H9 (cell line): ENCODE measurements around the gene KRT6B. TPM values are rescaled to one million over a fixed set of nuclear protein-coding genes. Genes with fewer than 3 reads are reported as not detected.

ENCODE experiments used
- DNase-seq: peaks from one replicate; pipeline ENCODE4 v3.0.0-alpha.2; 2017
- H2AFZ ChIP-seq: one replicate; pipeline ENCODE4 v1.6.1; 2013; ENCODE audit warnings: mild to moderate bottlenecking, low read length, control low read depth, moderate library complexity
- H2AK5ac ChIP-seq: 2 replicates; pipeline ENCODE4 v1.6.1; 2013; ENCODE audit warnings: low read length, control low read depth, mixed read lengths; ENCODE audit not compliant: insufficient read length
- H2BK120ac ChIP-seq: one replicate; pipeline ENCODE4 v1.6.1; 2013; ENCODE audit warnings: low read depth, mild to moderate bottlenecking, low read length, control low read depth, inconsistent platforms; ENCODE audit not compliant: poor library complexity, severe bottlenecking
- H2BK12ac ChIP-seq: 2 replicates; pipeline ENCODE4 v1.6.1; 2013; ENCODE audit warnings: low read length, control low read depth, mixed read lengths, low read depth; ENCODE audit not compliant: insufficient read length
- H2BK15ac ChIP-seq: 2 replicates; pipeline ENCODE4 v1.6.1; 2013; ENCODE audit warnings: low read depth, low read length, control low read depth
- H2BK20ac ChIP-seq: one replicate; pipeline ENCODE4 v1.6.1; 2013; ENCODE audit warnings: low read depth, mild to moderate bottlenecking, low read length, control low read depth, inconsistent platforms; ENCODE audit not compliant: poor library complexity, severe bottlenecking
- H2BK5ac ChIP-seq: 2 replicates; pipeline ENCODE4 v1.6.1; 2013; ENCODE audit warnings: low read length, control low read depth, mixed read lengths; ENCODE audit not compliant: insufficient read length
- H3K14ac ChIP-seq: 2 replicates; pipeline ENCODE4 v1.6.1; 2013; ENCODE audit warnings: low read length, control low read depth; ENCODE audit not compliant: insufficient read depth
- H3K18ac ChIP-seq: 2 replicates; pipeline ENCODE4 v1.6.1; 2013; ENCODE audit warnings: low read depth, mild to moderate bottlenecking, mixed read lengths, low read length, control low read depth; ENCODE audit not compliant: insufficient read length
- H3K23ac ChIP-seq: 2 replicates; pipeline ENCODE4 v1.6.1; 2013; ENCODE audit warnings: low read length, control low read depth, mixed read lengths, low read depth; ENCODE audit not compliant: insufficient read length
- H3K23me2 ChIP-seq: 2 replicates; pipeline ENCODE4 v1.6.1; 2013; ENCODE audit warnings: low read depth, mild to moderate bottlenecking, mixed read lengths, low read length, control low read depth; ENCODE audit not compliant: insufficient read length, poor library complexity, severe bottlenecking
- H3K27ac ChIP-seq: 2 replicates; pipeline ENCODE4 v1.5.1; 2013; ENCODE audit warnings: low read length, control low read depth, mixed read lengths, low read depth; ENCODE audit not compliant: insufficient read length
- H3K27me3 ChIP-seq: 2 replicates; pipeline ENCODE4 v1.6.1; 2013; ENCODE audit warnings: low read length, control low read depth, inconsistent platforms; ENCODE audit not compliant: insufficient read depth
- H3K4ac ChIP-seq: 2 replicates; pipeline ENCODE4 v1.6.1; 2013; ENCODE audit warnings: low read depth, mild to moderate bottlenecking, control low read depth, inconsistent platforms, low read length, moderate library complexity
- H3K4me1 ChIP-seq: 2 replicates; pipeline ENCODE4 v1.6.1; 2013; ENCODE audit warnings: low read length, control low read depth, inconsistent platforms; ENCODE audit not compliant: insufficient read depth
- H3K4me2 ChIP-seq: 2 replicates; pipeline ENCODE4 v1.6.1; 2013; ENCODE audit warnings: low read length, control low read depth, mixed read lengths; ENCODE audit not compliant: insufficient read length, insufficient read depth
- H3K56ac ChIP-seq: 2 replicates; pipeline ENCODE4 v1.6.1; 2013; ENCODE audit warnings: low read depth, mild to moderate bottlenecking, mixed read lengths, low read length, control low read depth; ENCODE audit not compliant: insufficient read length
- H3K79me1 ChIP-seq: 2 replicates; pipeline ENCODE4 v1.6.1; 2013; ENCODE audit warnings: low read depth, mild to moderate bottlenecking, moderate library complexity, low read length, control low read depth, inconsistent platforms; ENCODE audit not compliant: insufficient read depth, poor library complexity, severe bottlenecking
- H3K79me2 ChIP-seq: 2 replicates; pipeline ENCODE4 v1.6.1; 2013; ENCODE audit warnings: low read length, control low read depth, inconsistent platforms; ENCODE audit not compliant: insufficient read depth
- H3K9ac ChIP-seq: 2 replicates; pipeline ENCODE4 v1.6.1; 2013; ENCODE audit warnings: low read length, control low read depth, mixed read lengths; ENCODE audit not compliant: insufficient read length; ENCODE audit errors: extremely low read depth
- H3K9me3 ChIP-seq: one replicate; pipeline ENCODE4 v1.6.1; 2013; ENCODE audit warnings: low read depth, low read length, inconsistent platforms; ENCODE audit not compliant: control insufficient read depth
- H3T11ph ChIP-seq: one replicate; pipeline ENCODE4 v1.6.1; 2013; ENCODE audit warnings: mild to moderate bottlenecking, low read length, control low read depth, inconsistent platforms
- H4K20me1 ChIP-seq: one replicate; pipeline ENCODE4 v1.6.1; 2013; ENCODE audit not compliant: control insufficient read depth, insufficient read length, insufficient read depth
- H4K5ac ChIP-seq: 2 replicates; pipeline ENCODE4 v1.6.1; 2013; ENCODE audit warnings: low read depth, mild to moderate bottlenecking, mixed read lengths, low read length, control low read depth; ENCODE audit not compliant: insufficient read length
- H4K8ac ChIP-seq: replicated peaks from 2 replicates; pipeline ENCODE4 v1.6.1; 2013; ENCODE audit warnings: low read length, control low read depth, mixed read lengths, low read depth; ENCODE audit not compliant: insufficient read length
- H4K91ac ChIP-seq: 2 replicates; pipeline ENCODE4 v1.6.1; 2013; ENCODE audit warnings: low read depth, mild to moderate bottlenecking, moderate library complexity, mixed read lengths, low read length, control low read depth; ENCODE audit not compliant: insufficient read length
- H3K27ac Mint-ChIP-seq, 3 experiments: 2 replicates in 2 of 3; 3 replicates in 1 of 3; pipeline ENCODE4 v1.8.0; 2020 to 2021; ENCODE audit warnings: mixed read lengths in 3 of 3, mild to moderate bottlenecking in 1 of 3, moderate library complexity in 1 of 3
- H3K27me3 Mint-ChIP-seq: 2 replicates; pipeline ENCODE4 v1.8.0; 2021; ENCODE audit warnings: low read depth, mild to moderate bottlenecking, moderate library complexity, mixed read lengths
- H3K36me3 Mint-ChIP-seq, 3 experiments: 2 replicates in 2 of 3; 3 replicates in 1 of 3; pipeline ENCODE4 v1.8.0; 2020 to 2021; ENCODE audit warnings: low read depth in 3 of 3, mixed read lengths in 3 of 3; ENCODE audit not compliant: insufficient read depth in 1 of 3
- H3K4me1 Mint-ChIP-seq, 2 experiments: 2 replicates each; pipeline ENCODE4 v1.8.0; 2020; ENCODE audit warnings: mixed read lengths in 2 of 2
- H3K4me3 Mint-ChIP-seq, 2 experiments: 2 replicates in 1 of 2; 3 replicates in 1 of 2; pipeline ENCODE4 v1.8.0; 2020 to 2021; ENCODE audit warnings: mild to moderate bottlenecking in 2 of 2, mixed read lengths in 2 of 2, moderate library complexity in 1 of 2
- H3K9me3 Mint-ChIP-seq, 2 experiments: 2 replicates in 1 of 2; 3 replicates in 1 of 2; pipeline ENCODE4 v1.8.0; 2020; ENCODE audit warnings: mild to moderate bottlenecking in 2 of 2, mixed read lengths in 2 of 2, moderate library complexity in 1 of 2
- WGBS: extraction: QIAGEN DNeasy Blood & Tissue Kit; methylation state at CpG from one replicate; pipeline ENCODE4 v1.1.7; 2013; ENCODE audit warnings: missing lambda C conversion rate, low lambda C conversion rate, mixed read lengths; ENCODE audit not compliant: insufficient read length; ENCODE audit errors: extremely low coverage; 5-methylcytosine and 5-hydroxymethylcytosine counted together
- total RNA-seq: library from RNA; stranded (reverse); gene quantifications from 2 replicates; pipeline ENCODE4 v1.2.1, GENCODE V29; 2021
- TF ChIP-seq, protein P1 (sequence below): fragments of 200-600 bp; sonication (generic); conservative IDR thresholded peaks from 3 replicates; pipeline ENCODE4 v1.8.0; 2021; ENCODE audit warnings: antibody characterized with exemption, mild to moderate bottlenecking

The KRT6B gene
- total RNA-seq, 1 experiment from 2014 or later: not detected

DNA sequence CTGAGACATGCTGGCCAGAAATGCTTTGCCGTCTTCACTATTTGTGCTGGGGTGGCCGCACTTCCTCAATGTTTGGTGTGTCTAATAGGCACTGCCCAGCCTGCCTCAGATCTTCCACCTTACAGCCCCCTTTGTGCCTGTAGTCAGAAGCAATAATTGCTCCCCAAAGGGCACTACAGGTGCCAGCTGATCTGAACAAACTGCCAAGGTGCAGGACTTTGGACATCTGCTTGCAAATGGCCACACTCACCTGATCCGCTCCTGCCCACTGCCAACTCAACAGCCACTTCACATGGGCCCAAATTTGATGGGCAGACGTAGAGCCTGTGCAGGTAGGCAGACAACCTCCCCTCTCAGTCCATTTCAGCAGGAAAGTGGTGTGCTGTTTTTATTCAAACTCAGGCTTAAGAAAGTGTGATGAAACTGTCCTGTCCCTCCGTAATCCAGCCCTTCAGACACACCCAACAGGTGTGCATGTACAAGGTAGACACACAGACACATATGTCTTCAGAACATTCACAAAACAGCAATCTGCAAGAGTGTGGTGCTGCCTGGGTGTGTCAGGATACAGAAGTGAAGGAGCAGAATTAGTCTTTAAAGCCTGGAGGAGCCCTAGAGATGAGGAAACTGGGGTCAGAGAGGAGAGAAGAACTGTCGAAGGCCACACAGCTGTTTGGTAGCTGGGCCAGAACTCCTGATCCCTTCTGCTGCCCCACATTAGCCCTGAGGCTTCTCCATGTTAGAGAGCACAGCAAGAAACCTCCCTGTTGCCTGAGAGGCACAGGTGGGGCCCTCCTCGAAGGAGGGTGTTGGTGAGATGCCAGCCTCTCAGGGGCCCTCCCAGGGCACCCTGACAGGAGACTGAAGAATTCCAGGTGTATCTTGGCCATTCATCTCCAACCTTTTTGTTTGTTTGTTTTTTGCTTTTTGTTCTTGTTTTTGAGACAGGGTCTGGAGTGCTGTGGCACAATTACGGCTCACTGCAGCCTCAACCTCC is 13.3 kb downstream of the KRT6B start:
- H2AK5ac ChIP-seq: no peak overlapping the region
- WGBS: no CpG with 5 or more reads among the region's 8 CpGs

More for the DNA sequence above, 13.3 kb downstream of the KRT6B start:
- Histone ChIP-seq H2BK15ac (no peak overlapping the region), H3K23me2 (no peaks in the 10 kb centered on the region), H3K56ac (no peak overlapping the region), H2BK12ac (no peak overlapping the region), H3T11ph (no peak overlapping the region), H3K4me2 (no peak overlapping the region), H3K18ac (no peak overlapping the region), H2BK120ac (no peak overlapping the region), H3K9ac (no peak overlapping the region), H3K4ac (no peak overlapping the region), H3K27ac (no peak overlapping the region), H4K5ac (no peak overlapping the region), H3K14ac (no peak overlapping the region), H4K20me1 (no peaks in the 10 kb centered on the region), H3K27me3 (no peaks in the 10 kb centered on the region), H4K8ac (no peak overlapping the region), H3K79me1 (no peaks in the 10 kb centered on the region), H2BK20ac (no peak overlapping the region), H3K79me2 (no peaks in the 10 kb centered on the region), H3K23ac (no peak overlapping the region), H2BK5ac (no peak overlapping the region), H2AFZ (no peak overlapping the region), H3K9me3 (no peaks in the 10 kb centered on the region), H4K91ac (no peak overlapping the region), H3K4me1 (0 out of 2 replicates have a peak, but pooled peaks cover 2% of the 10 kb centered on the region)
- peaks cover 3% of the 10 kb centered on the region for H3K27me3 Mint-ChIP-seq
- peaks cover 20 to 33% of the 10 kb centered on the region in 2 experiments for H3K4me1 Mint-ChIP-seq
- no peak overlapping the region for H3K27ac Mint-ChIP-seq
- no peaks in the 10 kb centered on the region for H3K9me3 Mint-ChIP-seq
- no peaks in the 10 kb centered on the region for H3K36me3 Mint-ChIP-seq
- no peak for DNase-seq
- TF ChIP-seq, protein P1, sequence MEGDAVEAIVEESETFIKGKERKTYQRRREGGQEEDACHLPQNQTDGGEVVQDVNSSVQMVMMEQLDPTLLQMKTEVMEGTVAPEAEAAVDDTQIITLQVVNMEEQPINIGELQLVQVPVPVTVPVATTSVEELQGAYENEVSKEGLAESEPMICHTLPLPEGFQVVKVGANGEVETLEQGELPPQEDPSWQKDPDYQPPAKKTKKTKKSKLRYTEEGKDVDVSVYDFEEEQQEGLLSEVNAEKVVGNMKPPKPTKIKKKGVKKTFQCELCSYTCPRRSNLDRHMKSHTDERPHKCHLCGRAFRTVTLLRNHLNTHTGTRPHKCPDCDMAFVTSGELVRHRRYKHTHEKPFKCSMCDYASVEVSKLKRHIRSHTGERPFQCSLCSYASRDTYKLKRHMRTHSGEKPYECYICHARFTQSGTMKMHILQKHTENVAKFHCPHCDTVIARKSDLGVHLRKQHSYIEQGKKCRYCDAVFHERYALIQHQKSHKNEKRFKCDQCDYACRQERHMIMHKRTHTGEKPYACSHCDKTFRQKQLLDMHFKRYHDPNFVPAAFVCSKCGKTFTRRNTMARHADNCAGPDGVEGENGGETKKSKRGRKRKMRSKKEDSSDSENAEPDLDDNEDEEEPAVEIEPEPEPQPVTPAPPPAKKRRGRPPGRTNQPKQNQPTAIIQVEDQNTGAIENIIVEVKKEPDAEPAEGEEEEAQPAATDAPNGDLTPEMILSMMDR: no peak
- H3K4me3 Mint-ChIP-seq: no peak overlapping the region
